GM19452 (cell line): ENCODE data around the gene KAT8.

Experiments
- ATAC-seq: cut with Tn5 transposase; IDR thresholded peaks from one replicate; pipeline ENCODE4 v1.9.1; 2021; ENCODE audit not compliant: unreplicated experiment

KAT8 gene

DNA sequence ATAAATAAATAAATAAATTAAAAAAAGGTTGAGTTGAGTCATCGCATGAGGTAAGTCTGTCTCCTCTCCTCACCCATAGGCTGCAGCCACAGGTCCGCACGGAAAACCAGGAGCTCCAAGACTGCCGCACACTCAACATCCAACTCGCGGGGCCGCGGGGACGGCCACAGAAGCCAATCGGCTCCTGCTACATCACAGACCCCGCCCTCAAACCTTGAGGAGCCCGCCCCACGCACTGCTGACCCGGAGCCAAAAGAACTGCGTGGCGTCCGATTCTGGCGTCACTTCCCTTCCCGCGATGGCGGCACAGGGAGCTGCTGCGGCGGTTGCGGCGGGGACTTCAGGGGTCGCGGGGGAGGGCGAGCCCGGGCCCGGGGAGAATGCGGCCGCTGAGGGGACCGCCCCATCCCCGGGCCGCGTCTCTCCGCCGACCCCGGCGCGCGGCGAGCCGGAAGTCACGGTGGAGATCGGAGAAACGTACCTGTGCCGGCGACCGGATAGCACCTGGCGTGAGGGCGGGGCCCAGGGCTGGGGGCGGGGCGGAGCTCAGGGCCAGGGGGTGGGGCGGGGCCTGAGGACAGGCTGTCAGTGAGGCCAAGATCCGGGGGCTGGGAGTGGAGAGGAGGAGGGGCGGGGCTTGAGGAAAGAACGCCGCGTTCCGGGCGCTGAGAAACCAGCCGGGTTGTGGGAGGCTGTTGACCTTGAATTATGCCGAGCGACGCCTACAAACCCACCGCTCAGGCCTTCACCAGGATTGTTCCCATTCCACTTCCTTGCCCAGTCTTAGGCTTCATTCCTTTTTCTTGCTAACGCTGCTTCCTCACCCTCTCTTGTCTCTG, at the start of gene KAT8:
TSS of gene KAT8 (plus strand) at position 281 of the 839 bp plus-strand sequence. CDS start at position 299, 18 bp downstream.
- peak; percentile 85 for ATAC-seq

DNA sequence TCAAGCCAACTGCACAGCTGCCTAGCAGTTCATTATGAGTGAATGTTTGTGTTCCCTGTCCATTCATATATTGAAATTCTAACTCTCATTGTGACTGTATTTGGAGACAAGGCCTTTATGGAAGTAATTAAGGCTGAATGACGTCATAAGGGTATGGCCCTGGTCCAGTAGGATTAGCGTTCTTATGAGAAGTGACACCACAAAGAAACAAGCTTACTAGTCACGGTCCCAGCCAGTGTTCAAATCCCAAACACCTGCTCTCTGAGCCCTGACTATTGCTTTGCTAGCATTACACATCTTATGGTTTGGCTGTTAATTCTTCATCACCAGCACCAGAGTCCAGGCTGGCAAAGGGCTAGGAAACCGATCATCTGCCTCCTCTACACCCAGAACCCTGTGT, 45.6 kb upstream of the KAT8 start:
- ATAC-seq, result no peak

DNA sequence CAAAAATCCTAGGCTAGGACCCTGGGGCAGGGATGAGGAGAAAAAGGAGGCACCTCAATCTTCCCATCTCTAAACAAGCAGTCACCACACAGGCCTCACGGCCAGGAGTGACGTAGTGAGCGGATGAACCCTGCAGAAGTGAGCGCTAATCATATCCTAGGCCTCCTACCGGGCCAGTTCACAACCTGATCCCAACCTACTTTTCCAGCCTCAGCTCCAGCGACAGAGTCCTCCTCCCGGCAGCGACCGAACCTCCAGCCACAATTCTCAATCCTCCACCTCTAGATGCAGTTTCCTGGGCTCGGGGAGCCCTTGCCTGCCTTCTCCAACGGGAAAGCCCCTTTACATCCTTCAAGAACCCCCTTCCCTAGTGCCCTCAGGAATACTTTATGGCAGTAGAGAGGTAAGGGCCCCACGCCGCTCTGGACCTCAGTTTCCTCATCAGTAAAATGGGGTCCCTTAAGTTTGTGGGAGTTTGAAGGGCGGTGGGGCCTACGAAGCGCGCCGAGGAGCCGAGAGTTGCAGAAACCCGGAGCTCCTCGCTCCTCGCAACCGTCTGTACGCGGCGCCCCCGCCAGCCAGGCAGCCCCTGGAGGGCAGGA, 44.8 kb upstream of the KAT8 start:
- no peak for ATAC-seq

DNA sequence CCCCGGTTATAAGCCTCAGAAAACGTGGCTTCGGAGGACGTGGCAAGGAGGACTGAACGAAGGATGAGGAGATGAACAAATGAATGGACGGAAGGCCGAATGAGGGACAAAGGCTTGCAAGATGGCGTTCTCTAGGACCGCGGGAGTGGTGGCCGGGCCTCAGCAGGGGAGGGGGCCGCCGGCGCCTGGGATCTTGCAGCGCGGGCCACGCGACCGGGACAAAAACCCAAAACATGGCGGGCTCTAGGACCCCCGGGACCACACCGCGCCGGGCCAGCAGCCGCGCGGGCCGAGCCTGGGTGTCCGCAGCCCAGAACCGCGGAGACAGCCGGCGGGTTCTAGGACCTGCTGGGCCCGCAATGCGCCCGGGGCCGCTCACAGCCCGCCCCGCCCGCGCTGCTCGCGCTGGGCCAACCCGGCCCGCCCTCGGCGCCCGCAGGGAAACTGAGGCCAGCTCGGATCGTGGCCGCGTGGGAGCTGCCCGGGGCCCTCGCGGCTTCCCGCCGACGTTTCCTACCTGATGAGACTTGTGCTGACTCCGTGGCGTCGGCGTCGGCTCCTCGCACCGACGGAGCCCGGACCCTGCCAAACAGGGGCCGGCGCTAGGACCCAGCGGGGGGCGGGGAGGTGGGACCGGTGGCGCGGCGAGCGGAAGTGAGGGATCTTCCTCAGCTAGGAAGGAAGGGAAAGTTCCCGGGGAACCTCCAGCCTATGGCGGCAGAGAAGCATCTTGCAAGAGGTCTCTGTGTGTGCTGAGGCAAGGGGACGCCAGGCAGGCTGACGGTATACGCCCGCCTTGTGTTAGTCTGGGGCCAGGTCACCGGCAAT, 44.1 kb upstream of the KAT8 start:
- peak; percentile 53 for ATAC-seq

DNA sequence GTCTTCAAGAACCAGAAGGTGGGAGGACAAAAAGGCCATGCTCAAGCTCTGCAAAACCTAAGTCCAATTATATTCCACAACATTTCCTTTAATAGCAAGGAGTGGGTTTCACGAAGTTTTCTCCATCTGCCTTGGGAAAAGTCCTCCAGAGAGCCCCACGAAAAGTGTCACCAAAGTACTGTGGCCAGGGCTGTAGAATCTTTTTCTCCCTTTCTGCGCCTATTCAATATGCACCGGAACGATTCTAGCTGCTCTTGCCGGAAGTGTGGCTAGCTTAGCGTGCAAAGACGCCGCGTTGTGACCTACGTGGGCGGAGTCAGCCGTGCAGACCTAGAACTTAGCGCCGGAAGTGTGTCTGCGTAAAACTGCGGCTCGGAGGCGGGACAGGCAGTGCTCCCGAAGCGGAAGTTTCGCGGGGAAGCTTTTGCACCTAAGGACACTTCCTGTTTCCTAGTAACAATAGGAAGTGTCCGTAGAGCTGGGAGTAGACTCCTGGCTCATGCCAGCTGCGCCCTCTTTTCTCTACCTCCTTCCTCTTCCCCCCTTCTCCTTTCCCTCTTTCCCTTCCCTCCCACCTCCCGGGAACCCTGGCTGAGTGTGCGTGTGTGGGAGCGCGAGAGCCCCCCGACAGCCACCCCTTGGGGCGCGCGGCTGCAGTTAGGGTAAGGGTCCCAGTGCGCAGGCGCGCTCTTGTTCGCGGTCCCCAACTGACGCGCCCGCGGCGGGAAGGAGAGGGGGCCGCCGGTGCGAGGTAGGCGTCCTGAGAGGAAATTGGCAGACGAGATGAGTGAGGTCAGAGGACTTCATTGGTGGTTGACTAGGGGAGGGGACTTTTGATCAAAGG, 43.3 kb upstream of the KAT8 start, which contains the start of the genes ZNF646 and ZNF668:
TSS of gene ZNF646 (plus strand) at position 453 of the 844 bp plus-strand sequence. CDS start 1,903 bp downstream, outside the sequence.
TSS of gene ZNF668 (minus strand) at position 271 of the 844 bp plus-strand sequence. CDS start 9,781 bp downstream, outside the sequence.
- ATAC-seq, result peak; percentile 71

DNA sequence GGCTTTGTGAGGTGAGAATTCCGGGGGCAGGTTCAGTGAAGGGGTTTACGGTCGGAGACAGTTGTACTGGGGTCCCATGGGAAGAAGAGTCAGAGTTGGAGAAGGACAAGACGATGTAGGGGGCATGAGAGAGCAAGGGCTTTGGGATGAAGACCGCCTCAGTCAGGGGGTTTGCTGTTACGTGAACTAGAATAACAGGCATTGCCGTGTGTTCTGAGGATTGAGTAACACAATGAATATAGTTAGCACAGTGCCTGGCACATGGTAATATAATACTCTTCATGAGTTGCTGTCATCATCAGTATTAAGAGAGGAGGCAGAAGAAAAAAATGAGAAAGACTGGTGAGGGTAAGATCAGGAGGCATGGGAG, 42.7 kb upstream of the KAT8 start:
- no peak for ATAC-seq

DNA sequence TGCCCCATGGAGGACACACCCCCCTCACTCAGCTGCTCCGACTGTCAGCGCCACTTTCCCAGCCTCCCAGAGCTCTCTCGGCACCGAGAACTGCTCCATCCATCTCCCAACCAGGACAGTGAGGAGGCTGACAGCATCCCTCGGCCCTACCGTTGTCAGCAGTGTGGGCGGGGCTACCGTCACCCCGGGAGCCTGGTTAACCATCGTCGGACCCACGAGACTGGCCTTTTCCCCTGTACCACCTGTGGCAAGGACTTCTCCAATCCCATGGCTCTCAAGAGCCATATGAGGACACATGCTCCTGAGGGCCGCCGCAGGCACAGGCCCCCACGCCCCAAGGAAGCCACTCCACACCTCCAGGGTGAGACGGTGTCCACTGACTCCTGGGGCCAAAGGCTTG, 41.1 kb upstream of the KAT8 start:
- ATAC-seq, result no peak

DNA sequence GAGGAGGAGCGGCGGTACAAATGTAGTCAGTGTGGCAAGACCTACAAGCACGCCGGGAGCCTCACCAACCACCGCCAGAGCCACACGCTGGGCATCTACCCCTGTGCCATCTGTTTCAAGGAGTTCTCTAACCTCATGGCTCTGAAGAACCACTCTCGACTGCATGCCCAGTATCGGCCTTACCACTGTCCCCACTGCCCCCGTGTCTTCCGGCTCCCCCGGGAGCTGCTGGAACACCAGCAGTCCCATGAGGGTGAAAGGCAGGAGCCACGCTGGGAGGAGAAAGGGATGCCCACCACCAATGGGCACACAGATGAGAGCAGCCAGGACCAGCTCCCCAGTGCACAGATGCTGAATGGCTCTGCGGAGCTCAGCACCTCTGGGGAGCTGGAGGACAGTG, 40.4 kb upstream of the KAT8 start:
- no peak for ATAC-seq

DNA sequence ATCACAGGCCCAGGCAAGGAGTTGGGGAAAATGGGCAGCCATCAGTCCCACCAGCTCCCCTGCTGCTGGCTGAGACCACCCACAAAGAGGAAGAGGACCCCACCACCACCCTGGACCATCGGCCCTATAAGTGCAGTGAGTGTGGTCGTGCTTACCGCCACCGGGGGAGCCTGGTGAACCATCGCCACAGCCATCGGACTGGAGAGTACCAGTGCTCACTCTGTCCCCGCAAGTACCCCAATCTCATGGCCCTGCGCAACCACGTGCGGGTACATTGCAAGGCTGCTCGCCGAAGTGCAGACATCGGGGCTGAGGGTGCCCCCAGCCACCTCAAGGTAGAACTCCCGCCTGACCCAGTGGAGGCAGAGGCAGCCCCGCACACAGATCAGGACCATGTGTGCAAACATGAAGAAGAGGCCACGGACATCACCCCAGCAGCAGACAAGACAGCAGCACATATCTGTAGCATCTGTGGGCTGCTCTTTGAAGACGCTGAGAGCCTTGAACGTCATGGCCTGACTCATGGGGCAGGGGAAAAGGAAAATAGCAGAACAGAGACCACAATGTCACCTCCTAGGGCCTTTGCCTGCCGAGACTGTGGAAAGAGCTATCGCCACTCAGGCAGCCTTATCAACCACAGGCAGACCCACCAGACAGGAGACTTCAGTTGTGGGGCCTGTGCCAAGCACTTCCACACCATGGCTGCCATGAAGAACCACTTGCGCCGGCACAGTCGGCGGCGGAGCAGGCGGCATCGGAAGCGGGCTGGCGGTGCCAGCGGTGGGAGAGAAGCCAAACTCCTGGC, 39.7 kb upstream of the KAT8 start:
- ATAC-seq, result no peak

DNA sequence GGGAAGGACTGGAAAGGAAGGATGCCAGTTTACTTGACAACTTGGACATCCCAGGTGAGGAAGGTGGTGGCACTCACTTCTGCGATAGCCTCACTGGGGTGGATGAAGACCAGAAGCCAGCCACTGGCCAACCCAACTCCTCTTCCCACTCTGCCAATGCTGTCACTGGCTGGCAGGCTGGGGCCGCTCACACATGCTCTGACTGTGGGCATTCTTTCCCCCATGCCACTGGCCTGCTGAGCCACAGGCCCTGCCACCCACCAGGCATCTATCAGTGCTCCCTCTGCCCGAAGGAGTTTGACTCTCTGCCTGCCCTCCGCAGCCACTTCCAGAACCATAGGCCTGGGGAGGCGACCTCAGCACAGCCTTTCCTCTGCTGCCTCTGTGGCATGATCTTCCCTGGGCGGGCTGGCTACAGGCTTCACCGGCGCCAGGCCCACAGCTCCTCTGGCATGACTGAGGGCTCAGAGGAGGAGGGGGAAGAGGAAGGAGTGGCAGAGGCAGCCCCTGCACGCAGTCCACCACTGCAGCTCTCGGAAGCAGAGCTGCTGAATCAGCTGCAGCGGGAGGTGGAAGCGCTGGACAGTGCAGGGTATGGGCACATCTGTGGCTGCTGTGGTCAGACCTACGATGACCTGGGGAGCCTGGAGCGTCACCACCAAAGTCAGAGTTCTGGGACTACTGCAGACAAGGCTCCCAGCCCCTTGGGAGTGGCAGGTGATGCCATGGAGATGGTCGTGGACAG, 38.7 kb upstream of the KAT8 start:
- ATAC-seq, result no peak

DNA sequence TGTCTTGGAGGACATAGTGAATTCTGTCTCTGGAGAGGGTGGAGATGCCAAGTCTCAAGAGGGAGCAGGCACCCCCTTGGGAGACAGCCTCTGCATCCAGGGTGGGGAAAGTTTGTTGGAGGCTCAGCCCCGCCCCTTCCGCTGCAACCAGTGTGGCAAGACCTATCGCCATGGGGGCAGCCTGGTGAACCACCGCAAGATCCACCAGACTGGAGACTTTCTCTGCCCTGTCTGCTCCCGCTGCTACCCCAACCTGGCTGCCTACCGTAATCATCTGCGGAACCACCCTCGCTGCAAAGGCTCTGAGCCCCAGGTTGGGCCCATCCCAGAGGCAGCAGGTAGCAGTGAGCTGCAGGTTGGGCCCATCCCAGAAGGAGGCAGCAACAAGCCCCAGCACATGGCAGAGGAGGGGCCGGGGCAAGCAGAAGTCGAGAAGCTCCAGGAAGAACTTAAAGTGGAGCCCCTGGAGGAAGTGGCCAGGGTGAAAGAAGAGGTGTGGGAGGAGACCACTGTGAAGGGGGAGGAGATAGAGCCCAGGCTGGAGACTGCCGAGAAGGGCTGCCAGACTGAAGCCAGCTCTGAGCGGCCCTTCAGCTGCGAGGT, 38.0 kb upstream of the KAT8 start:
- no peak for ATAC-seq

DNA sequence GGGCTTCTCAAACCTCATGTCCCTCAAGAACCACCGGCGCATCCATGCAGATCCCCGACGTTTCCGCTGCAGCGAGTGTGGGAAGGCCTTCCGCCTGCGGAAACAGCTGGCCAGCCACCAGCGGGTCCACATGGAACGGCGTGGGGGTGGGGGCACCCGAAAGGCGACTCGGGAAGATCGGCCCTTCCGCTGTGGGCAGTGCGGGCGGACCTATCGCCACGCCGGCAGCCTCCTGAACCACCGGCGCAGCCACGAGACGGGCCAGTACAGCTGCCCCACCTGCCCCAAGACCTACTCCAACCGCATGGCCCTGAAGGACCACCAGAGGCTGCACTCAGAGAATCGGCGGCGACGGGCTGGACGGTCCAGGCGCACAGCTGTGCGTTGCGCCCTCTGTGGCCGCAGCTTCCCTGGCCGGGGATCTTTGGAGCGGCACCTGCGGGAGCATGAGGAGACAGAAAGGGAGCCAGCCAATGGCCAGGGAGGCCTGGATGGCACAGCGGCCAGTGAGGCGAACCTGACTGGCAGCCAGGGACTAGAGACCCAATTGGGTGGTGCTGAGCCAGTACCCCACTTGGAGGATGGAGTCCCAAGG, 37.3 kb upstream of the KAT8 start:
- ATAC-seq, result no peak

DNA sequence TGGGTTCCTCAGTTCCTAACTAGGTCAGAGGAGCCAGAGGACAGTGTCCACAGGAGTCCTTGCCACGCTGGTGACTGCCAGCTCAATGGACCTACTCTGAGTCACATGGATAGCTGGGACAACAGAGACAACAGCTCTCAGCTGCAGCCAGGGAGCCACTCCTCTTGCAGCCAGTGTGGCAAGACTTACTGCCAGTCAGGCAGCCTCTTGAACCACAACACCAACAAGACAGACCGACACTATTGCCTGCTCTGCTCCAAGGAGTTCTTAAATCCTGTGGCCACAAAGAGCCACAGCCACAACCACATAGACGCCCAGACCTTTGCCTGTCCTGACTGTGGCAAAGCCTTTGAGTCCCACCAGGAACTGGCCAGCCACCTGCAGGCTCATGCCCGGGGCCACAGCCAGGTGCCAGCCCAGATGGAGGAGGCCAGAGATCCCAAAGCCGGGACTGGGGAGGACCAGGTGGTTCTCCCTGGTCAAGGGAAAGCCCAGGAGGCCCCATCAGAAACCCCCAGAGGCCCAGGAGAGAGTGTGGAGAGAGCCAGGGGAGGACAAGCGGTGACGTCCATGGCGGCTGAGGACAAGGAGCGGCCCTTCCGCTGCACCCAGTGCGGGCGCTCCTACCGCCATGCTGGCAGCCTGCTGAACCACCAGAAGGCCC, 36.6 kb upstream of the KAT8 start:
- ATAC-seq, result no peak

DNA sequence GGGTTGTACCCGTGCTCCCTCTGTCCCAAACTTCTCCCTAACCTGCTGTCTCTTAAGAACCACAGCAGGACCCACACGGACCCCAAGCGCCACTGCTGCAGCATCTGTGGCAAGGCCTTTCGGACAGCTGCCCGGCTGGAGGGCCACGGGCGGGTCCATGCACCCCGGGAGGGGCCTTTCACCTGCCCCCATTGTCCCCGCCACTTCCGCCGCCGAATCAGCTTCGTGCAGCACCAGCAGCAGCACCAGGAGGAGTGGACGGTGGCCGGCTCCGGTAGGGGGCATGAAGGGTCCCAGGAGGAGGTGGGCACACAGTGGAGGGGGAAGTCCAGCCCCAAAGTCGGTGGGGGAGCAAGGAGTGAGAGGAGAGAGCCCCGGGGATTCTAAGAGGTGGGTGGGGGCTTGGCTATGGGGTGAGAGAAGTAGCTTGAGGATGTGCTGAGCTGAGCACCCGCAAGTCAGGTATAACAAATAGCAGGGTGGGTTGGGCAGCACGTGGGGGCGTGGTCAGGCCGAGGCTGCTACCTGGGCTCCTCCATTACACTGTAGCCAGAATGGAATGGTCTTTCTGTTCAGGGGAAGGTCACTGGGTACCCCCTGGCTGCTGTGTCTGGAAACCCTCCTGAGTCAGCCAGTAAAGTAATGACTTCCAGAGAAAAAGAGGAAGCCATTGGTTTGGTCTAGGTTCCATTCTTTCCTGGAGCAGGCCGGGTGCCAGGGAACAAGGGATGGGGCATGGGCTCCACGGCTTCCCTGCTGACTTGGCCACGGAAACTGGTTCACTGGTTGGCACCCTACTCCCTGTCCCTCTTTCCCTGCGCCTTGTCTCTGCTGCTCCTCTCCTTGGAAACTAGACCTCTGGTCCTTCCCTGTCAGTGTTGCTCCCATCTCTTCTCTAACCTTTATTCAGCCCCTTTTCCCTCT, 35.8 kb upstream of the KAT8 start:
- ATAC-seq, result no peak

DNA sequence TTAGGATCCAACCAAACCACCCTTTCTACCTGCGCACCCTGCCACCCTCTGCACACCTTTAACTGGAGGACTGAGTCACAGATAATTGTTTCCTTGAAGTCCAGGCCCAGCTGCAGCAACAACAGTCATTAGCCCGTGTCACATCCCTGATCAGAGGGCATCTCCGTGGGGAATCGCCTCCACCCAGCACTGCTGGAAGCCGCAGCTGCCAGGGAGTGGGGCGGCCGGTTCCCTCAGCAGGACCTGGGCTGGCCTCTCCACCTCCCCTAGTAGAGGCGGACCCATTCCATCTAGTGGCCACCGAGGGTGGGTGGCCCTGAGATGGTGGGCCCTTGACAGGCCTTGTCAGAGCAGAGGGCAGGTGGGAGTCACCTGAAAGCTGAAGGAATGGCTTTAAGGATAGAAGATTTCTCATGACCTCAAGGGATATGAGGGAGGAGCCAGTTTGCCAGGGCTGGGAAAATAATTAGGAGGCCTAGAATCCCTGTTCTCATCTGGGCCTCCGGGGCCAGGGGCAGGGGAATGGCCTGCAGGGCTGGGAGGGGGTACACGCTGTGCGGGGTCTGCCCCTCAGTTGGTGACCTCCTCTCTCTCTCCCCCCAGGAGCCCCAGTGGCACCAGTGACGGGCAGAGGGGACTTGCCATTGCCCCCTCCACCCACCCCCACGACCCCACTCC, 35.0 kb upstream of the KAT8 start:
- ATAC-seq, result no peak

DNA sequence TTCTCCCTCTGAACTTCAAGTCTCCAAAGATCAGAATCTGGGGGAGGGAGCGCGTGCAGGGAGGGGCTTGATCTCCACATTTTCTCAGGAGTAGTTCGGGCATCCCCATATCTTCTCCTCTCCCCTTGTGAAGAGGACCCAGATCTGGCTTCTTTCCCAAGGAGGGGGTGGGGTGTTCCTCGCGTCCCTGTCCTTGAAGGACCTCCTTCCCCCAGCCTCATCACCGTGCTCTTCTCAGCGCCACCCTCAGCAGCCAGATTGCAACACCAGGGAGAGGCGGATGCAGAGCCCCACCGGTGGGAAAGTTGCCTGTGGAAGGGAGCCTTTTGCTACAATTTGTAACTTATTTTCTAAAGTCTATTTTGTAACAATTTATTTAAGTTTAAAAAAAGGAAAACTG, 34.4 kb upstream of the KAT8 start:
- ATAC-seq, result no peak
